Measurements from ENCODE around the gene QRICH1. TPM values are rescaled to one million over a fixed set of nuclear protein-coding genes. Genes with fewer than 3 reads are reported as not detected.

The QRICH1 gene
- total and polyA plus RNA-seq, 2 of the 13 experiments (the other 11 are each of a cell fraction or from before 2014, with no cell fraction given) = 52.6 to 102 TPM

GRCh38 chr3:49020330-49021212 is 73.3 kb downstream of the QRICH1 start (continued):
- TF ChIP-seq CENPT (CRISPR knock-in tag; IDR thresholded peaks at IDR 0.05; ENCODE audit: low read depth) (0 out of 2 replicates have a peak, but pooled peaks have one; percentile 37), ZNF550 (CRISPR knock-in tag; IDR thresholded peaks at IDR 0.05; ENCODE audit: borderline replicate concordance) (peak; percentile 58; the same call in 1 of the 2 replicates), ZNF446 (CRISPR knock-in tag; IDR thresholded peaks at IDR 0.05) (0 out of 2 replicates have a peak, but pooled peaks have one; percentile 73), AGO2 (optimal IDR thresholded peaks at IDR 0.05; ENCODE audit: low read depth, low read length) (peak; percentile 94), CHD2 (IDR thresholded peaks at IDR 0.05; ENCODE audit: low read depth, low read length) (no peak), JUN (CRISPR knock-in tag; IDR thresholded peaks at IDR 0.05) (0 out of 2 replicates have a peak, but pooled peaks have one; percentile 49), ZNF737 (CRISPR knock-in tag; IDR thresholded peaks at IDR 0.05; ENCODE audit: borderline replicate concordance) (no peak), CREBL2 (CRISPR knock-in tag; IDR thresholded peaks at IDR 0.05; ENCODE audit: borderline replicate concordance) (0 out of 2 replicates have a peak, but pooled peaks have one; percentile 16), MTA1 (CRISPR knock-in tag; IDR thresholded peaks at IDR 0.05; ENCODE audit: borderline replicate concordance) (0 out of 2 replicates have a peak, but pooled peaks have one; percentile 9), SP140L (CRISPR knock-in tag; IDR thresholded peaks at IDR 0.05; ENCODE audit: borderline replicate concordance) (no peak), ZNF451 (CRISPR knock-in tag; IDR thresholded peaks at IDR 0.05) (0 out of 2 replicates have a peak, but pooled peaks have one; percentile 46), ZFP1 (CRISPR knock-in tag; IDR thresholded peaks at IDR 0.05) (no peak), ATF7 (IDR thresholded peaks at IDR 0.05) (no peak), ATF7 (CRISPR knock-in tag; IDR thresholded peaks at IDR 0.05) (0 out of 2 replicates have a peak, but pooled peaks have one; percentile 31), FOSL2 (CRISPR knock-in tag; IDR thresholded peaks at IDR 0.05) (no peak), ZBTB3 (CRISPR knock-in tag; IDR thresholded peaks at IDR 0.05; ENCODE audit: borderline replicate concordance, low read depth) (0 out of 2 replicates have a peak, but pooled peaks have one; percentile 25), EEA1 (CRISPR knock-in tag; IDR thresholded peaks at IDR 0.05; ENCODE audit: borderline replicate concordance) (peak; percentile 75; the same call in 1 of the 2 replicates), NR2F6 (IDR thresholded peaks at IDR 0.05) (0 out of 2 replicates have a peak, but pooled peaks have one; percentile 37), NR2F6 (CRISPR knock-in tag; IDR thresholded peaks at IDR 0.05) (0 out of 2 replicates have a peak, but pooled peaks have one; percentile 19)
- TF ChIP-seq, protein P1, sequence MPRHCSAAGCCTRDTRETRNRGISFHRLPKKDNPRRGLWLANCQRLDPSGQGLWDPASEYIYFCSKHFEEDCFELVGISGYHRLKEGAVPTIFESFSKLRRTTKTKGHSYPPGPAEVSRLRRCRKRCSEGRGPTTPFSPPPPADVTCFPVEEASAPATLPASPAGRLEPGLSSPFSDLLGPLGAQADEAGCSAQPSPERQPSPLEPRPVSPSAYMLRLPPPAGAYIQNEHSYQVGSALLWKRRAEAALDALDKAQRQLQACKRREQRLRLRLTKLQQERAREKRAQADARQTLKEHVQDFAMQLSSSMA (CRISPR knock-in tag; IDR thresholded peaks at IDR 0.05) = 0 out of 2 replicates have a peak, but pooled peaks have one; percentile 4
- TF ChIP-seq, protein P2, sequence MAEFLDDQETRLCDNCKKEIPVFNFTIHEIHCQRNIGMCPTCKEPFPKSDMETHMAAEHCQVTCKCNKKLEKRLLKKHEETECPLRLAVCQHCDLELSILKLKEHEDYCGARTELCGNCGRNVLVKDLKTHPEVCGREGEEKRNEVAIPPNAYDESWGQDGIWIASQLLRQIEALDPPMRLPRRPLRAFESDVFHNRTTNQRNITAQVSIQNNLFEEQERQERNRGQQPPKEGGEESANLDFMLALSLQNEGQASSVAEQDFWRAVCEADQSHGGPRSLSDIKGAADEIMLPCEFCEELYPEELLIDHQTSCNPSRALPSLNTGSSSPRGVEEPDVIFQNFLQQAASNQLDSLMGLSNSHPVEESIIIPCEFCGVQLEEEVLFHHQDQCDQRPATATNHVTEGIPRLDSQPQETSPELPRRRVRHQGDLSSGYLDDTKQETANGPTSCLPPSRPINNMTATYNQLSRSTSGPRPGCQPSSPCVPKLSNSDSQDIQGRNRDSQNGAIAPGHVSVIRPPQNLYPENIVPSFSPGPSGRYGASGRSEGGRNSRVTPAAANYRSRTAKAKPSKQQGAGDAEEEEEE (CRISPR knock-in tag; IDR thresholded peaks at IDR 0.05; ENCODE audit: borderline replicate concordance) = 0 out of 2 replicates have a peak, but pooled peaks have one; percentile 81

All from HepG2 (cell line).